GM21528 (cell line): Measurements from ENCODE around the gene PRSS58.

Experiments
- ATAC-seq: cut with Tn5 transposase; IDR thresholded peaks from one replicate; pipeline ENCODE4 v1.9.1; 2021; ENCODE audit warnings: mild to moderate bottlenecking, moderate library complexity; ENCODE audit not compliant: unreplicated experiment, low FRiP score

The PRSS58 gene

GRCh38 chr7:142257958-142258357, at the start of gene PRSS58:
Gene PRSS58, minus strand, starts transcription at chr7:142258058. Its CDS starts 351 bp downstream, at chr7:142257707.
- ATAC-seq: no peak

GRCh38 chr7:142307246-142307900, 49.5 kb upstream of the PRSS58 start:
- ATAC-seq: no peak

- no peak for ATAC-seq
These were observed 45.8 kb upstream of the PRSS58 start for GRCh38 chr7:142303650-142304049.

GRCh38 chr7:142301923-142302550, 44.2 kb upstream of the PRSS58 start:
- no peak for ATAC-seq

- ATAC-seq: no peak
These were observed 43.4 kb upstream of the PRSS58 start for GRCh38 chr7:142301299-142301698.

GRCh38 chr7:142300689-142301088, 42.8 kb upstream of the PRSS58 start:
- ATAC-seq: no peak

GRCh38 chr7:142299237-142299781, 41.5 kb upstream of the PRSS58 start:
- no peak for ATAC-seq

- ATAC-seq: no peak
These were observed 40.8 kb upstream of the PRSS58 start for GRCh38 chr7:142298627-142299026.

- ATAC-seq: no peak
These were observed 40.2 kb upstream of the PRSS58 start for GRCh38 chr7:142298009-142298408.

- ATAC-seq: no peak
These were observed 22.4 kb upstream of the PRSS58 start for GRCh38 chr7:142280263-142280662.

GRCh38 chr7:142279601-142280000, 21.7 kb upstream of the PRSS58 start:
- no peak for ATAC-seq

GRCh38 chr7:142275028-142275427, 17.2 kb upstream of the PRSS58 start:
- no peak for ATAC-seq

- ATAC-seq: no peak
These were observed 15.0 kb upstream of the PRSS58 start for GRCh38 chr7:142272841-142273240.

GRCh38 chr7:142263598-142264380, 5.9 kb upstream of the PRSS58 start:
- ATAC-seq: no peak

- no peak for ATAC-seq
These were observed 7.2 kb downstream of the PRSS58 start for GRCh38 chr7:142250705-142251104.

- no peak for ATAC-seq
These were observed 7.9 kb downstream of the PRSS58 start for GRCh38 chr7:142249918-142250317.

GRCh38 chr7:142248166-142249160, 9.4 kb downstream of the PRSS58 start:
- no peak for ATAC-seq

- no peak for ATAC-seq
These were observed 14.0 kb downstream of the PRSS58 start for GRCh38 chr7:142243823-142244222.

- no peak for ATAC-seq
These were observed 17.3 kb downstream of the PRSS58 start for GRCh38 chr7:142240546-142240945.

- ATAC-seq: no peak
These were observed 26.1 kb downstream of the PRSS58 start for GRCh38 chr7:142231716-142232115.
